HG02588 (cell line): ENCODE results near the gene TNFRSF17.
"Not testable (repeated sequence)": the region's sequence is repeated elsewhere in the genome, so short reads cannot be mapped to it uniquely, and the experiment has no call there.

ENCODE experiments used
- ATAC-seq: cut with Tn5 transposase; IDR thresholded peaks from one replicate; pipeline ENCODE4 v1.9.1; 2021; ENCODE audit warnings: mild to moderate bottlenecking, moderate library complexity; ENCODE audit not compliant: unreplicated experiment

Gene TNFRSF17

DNA sequence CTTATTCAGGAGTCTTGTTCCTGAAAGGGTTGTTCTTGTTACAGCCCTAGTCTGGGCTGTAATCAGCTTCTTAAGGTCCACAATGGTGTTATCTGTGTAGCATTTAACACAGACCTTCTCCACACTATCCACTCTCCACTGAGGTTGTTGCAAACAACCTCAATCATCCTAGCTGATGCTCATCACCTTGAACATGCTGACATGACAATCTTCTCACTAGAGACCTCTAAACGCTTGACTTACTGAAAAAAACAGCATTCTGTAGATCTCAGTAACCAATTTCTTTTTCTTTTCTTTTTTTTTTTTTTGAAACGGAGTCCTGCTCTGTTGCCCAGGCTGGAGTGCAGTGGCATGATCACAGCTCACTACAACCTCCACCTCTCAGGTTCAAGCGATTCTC is 3.6 kb downstream of the TNFRSF17 start:
- no peak for ATAC-seq

DNA sequence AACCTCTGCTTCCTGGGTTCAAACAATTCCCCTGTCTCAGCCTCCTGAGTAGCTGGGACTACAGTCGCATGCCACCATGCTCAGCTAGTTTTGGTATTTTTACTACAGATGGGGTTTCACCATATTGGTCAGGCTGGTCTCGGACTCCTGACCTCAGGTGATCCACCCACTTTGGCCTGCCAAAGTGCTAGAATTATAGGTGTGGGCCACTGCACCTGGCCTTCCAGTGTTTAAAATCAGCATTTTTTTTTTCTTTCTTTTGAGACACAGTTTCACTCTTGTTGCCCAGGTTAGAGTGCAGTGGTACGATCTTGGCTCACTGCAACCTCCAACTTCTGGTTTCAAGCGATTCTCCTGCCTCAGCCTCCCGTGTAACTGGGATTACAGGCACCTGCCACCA is 5.3 kb downstream of the TNFRSF17 start:
- not testable (repeated sequence) for ATAC-seq

DNA sequence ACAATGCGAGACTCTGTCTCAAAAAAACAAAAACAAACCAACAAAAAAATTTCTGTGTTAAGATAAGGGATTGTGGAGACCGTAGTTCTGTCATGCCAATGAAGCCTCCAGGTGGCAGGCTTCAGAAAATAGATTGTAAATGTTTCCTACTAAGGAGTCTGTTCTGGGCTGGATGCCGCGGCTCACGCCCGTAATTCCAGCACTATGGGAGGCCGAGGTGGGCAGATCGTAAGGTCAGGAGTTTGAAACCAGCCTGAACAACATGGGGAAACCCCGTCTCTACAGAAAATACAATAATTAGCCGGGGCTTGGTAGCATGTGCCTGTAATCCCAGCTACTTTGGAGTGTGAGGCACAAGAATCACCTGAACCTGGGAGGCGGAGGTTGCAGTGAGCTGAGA is 7.1 kb downstream of the TNFRSF17 start:
- ATAC-seq, result no peak

DNA sequence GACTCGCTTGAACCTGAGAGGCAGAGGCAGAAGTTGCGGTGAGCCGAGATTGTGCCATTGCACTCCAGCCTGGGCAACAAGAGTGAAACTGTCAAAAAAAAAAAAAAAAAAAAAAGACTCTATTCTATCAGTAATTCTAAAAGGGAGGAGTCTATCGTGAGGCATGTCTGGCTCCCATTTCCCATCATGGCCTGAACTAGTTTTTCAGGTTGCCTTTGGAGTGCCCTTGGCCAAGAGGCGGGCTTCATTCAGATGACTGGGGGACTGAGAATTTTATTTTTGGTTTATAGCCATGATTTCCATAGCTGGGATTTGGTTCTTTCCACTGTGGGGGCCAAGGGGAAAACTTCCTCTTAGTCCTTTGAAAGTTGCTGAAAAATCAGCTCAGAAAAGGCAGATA is 8.1 kb downstream of the TNFRSF17 start:
- ATAC-seq, result no peak

DNA sequence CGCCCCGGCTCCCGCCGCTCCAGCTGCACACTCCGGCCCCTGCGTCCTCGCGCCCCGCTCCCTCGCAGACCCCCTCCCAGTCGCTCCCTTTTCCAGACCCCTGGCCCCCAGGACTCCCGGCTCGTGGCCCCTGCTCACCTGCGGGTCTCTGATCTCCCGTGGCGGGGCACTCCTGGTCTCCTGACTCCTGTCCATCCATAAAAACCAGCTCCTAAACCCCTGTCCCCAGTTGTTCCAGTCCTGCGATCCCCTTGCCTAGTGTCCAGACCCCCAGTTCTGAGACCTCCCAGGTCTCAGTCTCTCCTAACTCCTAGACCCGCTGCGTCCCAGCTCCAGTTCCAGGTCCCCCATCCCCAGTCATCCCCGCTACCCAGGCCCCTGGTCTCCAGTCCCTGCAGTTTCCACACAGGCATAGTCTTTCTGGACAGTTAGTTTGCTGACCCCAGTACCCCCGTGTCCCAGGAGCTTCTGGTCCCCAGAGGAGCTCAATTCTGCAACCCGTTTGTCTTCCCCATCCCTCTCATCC is 11.9 kb downstream of the TNFRSF17 start:
- peak; percentile 6 for ATAC-seq

DNA sequence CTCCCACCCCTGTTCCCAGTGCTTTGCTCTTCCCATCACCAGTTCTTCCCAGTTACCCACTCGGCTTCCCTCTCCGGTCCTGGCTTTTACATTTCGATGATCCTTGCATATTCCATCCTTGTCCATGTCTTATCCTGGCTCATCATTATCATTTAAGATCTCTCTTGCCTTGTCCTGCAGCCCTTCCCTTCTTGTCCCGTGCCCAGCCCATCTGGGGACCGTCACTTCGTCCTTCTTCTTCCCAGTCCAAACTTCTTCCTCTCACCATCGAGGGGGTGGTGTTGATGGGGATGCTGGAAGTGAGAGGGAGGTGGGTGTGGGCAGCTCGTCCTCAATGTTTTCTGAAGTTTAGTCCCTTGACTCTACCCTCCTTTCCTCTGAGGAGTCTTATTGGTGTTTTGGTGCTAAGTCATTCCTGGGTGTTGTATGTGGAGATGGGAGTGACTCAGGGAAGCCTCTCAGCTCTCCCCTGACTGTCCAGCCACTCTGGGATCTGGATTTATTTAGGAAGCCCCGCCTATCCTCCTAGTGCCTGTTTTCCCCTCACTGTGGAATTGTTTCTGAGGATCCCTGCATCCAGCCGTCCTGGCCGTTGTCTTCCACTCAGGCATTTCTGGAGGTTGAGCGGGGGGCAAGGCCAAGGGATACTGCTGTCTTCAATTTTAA is 12.5 kb downstream of the TNFRSF17 start:
- no peak for ATAC-seq

DNA sequence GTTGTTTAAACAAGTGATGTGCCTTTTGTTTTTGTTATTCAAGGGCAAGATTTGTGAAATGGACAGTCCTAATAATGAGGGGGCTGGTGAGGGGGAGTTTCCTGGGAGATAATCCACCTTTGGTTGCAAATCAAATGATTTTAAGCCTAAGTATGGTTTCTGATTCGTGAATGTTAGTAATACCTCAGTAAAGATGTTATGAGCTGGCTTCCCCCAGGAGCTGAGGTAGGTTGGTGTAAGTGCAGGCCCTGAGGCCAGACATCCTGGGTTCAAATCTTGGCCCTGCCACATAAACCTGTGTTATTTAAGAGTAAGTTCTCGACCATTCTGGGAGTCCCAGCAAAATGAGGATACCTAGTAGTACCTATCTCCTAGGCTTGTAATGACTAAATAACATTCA is 13.1 kb downstream of the TNFRSF17 start:
- ATAC-seq, result no peak

DNA sequence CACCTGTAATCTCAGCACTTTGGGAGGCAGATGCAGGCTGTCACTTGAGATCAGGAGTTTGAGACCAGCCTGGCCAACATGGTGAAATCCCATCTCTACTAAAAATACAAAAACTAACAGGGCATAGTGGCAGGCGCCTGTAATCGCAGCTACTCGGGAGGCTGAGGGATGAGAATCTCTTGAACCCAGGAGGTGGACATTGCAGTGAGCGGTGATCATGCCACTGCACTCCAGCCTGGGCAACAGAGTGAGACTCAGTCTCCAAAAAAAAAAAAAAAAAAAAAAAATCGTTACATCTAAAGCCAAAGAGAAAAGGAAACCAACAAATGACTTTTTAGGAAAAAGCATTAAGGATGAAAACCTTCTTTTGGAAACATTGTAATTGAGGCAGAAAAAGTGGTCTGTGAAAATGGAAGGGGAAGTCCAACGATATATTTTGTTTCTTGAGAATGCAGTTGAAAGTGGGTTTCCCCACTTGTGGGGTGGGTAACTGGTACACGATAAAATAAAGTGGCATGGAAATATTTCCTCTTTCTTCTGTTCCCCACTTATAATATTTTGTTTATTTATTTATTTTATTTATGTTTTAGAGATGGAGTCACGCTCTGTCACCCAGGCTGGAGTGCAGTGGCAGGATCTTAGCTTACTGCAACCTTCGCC is 14.1 kb downstream of the TNFRSF17 start:
- no peak for ATAC-seq

DNA sequence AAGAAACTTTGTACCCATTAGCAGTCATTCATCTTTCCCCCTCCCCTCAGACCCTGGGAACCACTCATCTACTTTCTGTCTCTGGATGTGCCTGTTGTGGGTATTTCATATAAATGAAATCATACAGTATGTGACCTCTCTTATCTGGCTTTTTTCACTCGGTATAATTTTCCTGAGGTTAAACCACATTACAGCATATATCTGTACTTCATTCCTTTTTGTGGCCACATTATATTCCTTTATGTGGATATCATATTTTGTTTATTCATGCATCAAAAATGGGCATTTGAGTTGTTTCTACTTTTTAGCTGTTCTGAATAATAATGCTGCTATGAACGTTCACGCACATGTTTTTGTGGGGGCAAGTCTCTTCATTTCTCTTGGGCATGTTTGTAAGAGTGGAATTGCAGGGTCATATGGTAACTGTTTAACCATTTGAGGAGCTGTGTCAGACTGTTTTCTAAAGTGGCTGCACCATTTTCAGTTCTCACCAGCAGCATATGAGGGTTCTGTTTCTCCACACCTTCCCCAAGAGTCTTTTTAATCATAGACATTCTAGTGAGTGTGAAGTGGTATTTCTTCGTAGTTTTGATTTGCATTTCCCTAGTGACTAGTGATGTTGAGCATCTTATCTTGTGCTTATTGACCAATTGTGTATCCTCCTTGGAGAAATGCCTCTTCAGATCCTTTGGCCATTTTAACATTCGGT is 15.3 kb downstream of the TNFRSF17 start:
- ATAC-seq, result no peak

DNA sequence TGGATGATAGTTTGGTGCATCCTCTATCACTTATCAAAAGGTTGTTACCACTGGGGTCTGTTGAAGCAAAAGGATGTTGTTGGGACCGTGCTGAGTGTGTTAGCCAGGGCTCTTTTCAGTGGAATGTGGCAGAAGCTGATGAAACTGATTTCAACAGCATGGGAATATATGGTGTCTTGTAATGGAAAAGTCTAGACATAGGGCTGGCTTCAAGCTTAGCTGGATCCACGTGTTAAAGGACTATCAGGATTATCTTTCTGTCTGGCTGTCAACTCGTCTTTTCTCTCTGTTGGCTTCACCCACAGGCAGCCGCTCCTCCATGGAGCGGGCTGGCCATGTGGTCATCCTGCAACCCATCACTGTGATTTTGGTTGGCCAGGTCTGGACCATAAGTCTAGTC is 20.2 kb downstream of the TNFRSF17 start:
- no peak for ATAC-seq

DNA sequence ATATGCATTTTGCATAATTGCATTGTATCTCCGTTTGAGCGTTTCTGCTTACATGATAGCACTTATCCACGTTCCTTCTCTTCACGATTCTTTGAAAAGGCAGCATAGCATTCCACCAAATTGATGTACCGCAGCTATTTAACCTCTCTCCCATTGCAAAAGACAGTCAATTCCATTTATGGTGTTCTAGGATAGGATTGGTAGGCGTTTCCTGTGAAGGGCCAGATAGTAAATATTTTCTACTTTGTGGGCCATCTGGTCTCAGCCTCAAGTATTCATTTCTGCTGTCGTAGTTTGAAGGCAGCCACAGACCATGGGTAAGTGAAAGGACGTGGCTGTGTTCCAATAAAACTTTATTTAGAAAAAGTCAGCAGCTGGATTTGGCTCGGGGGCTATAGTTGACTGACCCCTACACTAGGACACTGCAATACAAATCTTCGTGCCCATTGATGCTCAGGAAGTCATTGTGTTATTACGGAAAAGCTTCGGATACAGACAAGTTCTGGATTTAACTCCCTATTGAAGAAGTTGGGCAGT is 21.6 kb downstream of the TNFRSF17 start:
- no peak for ATAC-seq

DNA sequence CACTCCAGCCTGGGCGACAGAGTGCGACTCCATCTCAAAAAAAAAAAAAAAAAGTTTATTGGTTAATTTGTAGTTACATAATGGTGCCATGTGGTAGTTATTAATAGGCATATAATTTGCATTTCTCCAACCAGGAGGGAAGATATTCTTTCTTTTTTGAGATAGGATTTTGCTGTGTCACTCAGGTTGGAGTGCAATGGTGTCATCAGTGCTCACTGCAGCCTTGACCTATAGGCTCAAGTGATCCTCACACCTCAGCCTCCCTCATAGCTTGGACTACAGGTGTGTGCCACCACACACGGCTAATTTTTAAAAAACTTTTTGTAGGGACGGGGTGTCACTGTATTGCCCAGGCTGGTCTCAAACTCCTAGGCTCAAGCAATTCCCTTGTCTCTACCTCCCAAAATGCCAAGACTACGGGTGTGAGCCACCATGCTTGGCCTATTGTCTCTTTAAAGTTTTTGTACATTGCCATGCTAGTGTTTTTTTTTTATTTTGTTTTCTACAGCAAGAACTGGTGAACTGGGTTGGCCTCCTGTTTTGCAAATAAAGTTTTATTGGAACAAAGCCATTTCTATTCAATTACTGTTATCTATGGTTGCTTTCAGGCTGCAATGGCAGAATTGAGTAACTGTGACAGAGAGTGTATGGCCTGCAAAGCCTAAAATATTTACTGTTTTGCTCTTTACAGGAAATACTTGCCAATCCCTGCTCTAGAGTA is 23.4 kb downstream of the TNFRSF17 start:
- ATAC-seq, result no peak

DNA sequence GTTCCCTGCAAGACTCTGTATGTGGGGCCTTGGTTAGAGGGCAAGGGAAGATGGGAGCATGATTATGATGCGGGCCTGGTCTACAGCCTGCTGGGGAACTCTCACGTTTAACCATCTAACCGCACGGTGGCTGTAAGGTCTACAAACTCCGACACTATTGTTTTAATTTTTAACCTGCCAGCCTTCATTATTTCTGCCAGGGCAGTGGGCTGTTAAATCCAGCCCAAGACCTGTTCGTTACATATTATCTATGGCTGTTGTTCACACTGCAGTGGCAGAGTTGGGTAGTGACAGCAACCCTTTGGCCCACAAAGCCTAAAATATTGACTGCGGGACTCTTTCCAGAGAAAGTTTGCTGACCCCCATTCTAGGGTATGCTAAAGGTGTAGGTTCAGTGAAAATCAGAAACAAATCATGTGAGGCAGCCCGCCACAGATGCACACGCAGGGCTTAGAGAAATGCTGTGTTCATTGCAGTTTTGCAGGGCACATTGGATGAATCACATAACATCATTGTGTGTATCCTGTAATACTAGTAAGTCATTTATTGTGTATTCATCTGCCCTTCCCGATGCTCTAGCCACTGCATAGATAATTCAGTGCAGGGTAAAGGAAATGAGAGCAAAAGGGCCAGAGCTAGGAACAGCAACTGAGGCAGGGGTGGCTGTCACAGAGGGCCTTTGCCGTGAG is 25.8 kb downstream of the TNFRSF17 start:
- ATAC-seq, result no peak

DNA sequence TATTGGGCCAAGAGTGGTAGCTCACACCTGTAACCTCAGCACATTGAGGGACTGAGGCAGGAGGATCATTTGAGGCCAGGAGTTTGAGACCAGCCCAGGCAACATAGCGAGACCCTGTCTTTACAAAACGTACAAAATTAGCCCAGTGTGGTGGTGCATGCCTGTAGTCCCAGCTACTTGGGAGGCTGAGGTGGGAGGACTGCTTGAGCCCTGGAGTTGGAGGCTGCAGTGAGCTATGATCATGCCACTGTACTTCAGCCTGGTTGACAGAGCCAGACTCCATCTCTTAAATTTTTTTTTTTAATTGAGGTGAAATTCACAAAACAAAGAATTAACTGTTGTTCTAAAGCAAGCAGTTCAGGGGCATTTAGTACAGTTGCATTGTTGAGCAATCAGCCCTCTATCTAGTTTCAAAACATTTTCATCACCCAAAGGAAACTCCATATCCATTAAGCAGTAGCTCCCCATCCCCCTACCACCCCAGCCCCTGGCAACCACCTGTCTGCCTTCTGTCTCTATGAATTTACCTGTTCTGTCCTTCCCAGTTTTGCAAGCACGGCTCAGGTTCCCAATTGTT is 27.1 kb downstream of the TNFRSF17 start:
- no peak for ATAC-seq

DNA sequence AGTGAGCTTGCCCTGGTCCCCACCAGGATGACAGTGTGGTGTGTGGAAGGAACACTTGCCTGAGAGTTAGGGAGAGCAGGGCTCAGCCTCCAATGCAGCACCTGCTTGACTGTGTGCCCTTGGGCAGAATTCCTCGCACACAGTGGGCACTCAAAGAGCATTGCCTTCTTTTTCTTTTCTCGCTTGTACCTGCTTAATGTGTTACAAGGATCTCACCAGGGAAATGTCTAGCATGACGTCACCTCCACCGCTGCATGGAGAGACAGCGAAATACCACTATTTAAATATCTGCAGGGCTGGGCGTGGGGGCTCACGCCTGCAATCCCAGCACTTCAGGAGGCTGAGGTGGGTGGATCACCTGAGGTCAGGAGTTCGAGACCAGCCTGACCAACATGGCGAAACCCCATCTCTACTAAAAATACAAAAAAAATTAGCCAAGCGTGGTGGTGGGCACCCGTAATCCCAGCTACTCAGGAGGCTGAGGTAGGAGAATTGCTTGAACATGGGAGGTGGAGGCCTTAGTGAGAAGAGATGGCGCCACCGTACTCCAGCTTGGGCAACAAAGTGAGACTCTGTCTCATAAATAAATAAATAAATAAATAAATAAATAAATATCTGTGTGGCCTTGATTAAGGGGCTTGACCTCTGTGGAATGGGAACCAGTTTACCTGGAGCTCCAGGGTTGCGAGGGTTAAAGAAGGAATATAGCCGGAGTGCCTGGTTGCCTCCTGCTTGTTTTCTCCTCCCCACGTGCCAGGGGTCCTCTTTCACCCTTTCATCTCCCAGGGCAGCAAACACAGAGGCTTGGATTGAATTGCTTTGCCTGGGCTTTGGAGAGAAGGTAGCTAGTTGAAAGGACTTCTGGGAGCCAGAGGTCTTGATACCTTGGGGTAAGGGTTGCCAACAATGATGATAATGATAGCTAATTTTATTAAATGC is 27.8 kb downstream of the TNFRSF17 start:
- ATAC-seq, result no peak

DNA sequence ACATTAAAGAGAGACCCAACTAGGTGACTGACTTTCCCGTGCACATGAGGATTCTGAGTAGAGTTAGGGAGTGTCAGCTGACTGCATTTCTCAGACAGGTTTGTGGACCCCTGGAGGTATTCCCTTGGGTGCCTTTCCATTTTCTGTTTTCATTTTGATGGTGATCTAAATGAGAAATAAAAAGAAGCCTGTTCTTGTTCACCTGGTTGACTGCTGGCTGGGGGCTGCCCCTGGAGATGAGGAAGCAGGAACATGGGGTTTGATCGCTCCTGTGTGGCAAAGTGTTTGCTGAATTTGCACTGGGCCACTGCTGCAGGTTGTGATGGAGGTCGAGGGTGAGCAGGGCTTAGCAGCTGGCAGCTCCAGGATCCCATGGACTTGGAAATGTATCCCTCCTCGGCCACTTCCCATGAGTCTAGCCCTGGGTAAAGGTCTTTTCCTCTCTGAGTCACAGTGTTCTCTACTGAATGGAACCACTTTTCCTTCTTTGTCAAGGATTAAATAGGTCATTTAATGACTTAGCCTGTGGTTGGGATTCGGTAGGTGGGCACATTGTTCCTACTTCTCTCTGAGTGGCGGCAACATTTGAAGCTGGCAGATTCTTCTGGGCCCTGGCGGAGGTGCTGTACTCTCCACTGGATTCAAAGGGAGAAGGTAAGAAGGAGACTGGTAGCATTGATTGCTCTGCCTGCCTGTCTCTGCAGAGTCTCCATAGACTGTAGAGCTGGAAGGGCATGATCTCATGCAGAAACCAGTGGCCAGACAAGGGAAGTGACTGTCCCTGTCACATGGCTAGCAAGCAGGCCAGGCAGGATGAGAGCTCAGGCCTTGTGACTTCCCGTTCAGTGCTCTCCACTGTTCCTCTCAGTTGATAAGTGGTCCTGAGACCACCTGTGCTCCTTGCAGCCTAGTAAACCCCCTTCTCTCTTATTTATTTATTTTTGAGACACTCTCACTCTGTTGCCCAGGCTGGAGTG is 29.4 kb downstream of the TNFRSF17 start:
- no peak for ATAC-seq

DNA sequence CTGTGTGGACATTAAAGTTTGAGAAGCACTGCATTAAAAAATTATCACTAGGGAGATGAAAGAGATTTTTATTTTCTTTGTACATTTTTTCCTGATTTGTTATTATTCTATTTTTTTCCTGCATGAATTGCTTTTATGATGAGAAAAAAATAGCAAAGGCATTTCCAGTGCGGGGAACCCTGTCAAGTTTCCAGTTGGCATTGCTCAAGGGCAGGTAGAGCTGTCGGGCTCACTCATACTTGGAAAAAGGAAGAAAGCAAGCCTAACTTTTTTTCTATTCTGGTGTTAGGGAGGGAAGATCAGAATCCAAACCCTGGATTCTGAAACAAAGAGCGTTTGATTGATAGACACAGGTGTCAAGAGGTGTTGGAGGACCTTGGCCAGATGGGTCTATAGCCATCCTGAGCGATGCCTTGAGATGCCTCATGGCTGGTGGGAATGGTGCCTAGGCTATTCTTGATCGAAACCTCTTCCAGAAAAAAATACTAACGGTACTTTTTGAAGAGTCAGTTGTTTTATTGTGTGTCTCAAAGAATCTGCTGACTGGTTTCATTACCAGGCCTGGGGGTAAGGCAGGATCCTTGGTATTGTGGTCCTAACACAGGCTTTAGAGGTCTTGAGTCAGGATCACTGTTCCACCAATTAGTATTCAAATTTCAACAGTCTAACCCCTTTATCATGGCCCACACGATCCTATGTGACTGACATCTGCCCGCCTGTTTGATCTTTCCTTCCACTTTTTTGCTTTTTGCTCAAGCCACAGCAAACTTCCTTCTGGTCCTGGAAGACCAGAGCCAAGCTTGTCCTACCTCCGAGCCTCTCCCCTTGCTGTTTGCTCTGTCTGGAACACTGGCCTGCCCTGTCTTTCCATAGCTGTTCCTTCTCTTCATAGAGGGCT is 31.7 kb downstream of the TNFRSF17 start:
- ATAC-seq, result no peak
